HG03565 (cell line): ENCODE data around the gene TPT1.
"Not testable (repeated sequence)": the region's sequence is repeated elsewhere in the genome, so short reads cannot be mapped to it uniquely, and the experiment has no call there.

ENCODE experiments used
- ATAC-seq: cut with Tn5 transposase; IDR thresholded peaks from one replicate; pipeline ENCODE4 v1.9.1; 2021; ENCODE audit warnings: mild to moderate bottlenecking, moderate library complexity; ENCODE audit not compliant: unreplicated experiment

TPT1 gene

GRCh38 chr13:45368005-45368404 is 27.0 kb upstream of the TPT1 start:
- ATAC-seq = no peak

GRCh38 chr13:45367358-45367757 is 26.4 kb upstream of the TPT1 start:
- ATAC-seq = peak; percentile 92

GRCh38 chr13:45365558-45365885 is 24.5 kb upstream of the TPT1 start:
- ATAC-seq = no peak

GRCh38 chr13:45364876-45365557 is 24.0 kb upstream of the TPT1 start:
- ATAC-seq = no peak

GRCh38 chr13:45362939-45363338 is 22.0 kb upstream of the TPT1 start:
- no peak for ATAC-seq

- no peak for ATAC-seq
Observed at GRCh38 chr13:45361596-45362206, 20.7 kb upstream of the TPT1 start.

GRCh38 chr13:45356966-45357672 is 16.1 kb upstream of the TPT1 start:
- ATAC-seq = no peak

- ATAC-seq = no peak
Observed at GRCh38 chr13:45353895-45354294, 12.9 kb upstream of the TPT1 start.

- no peak for ATAC-seq
Observed at GRCh38 chr13:45352031-45352430, 11.0 kb upstream of the TPT1 start.

- no peak for ATAC-seq
Observed at GRCh38 chr13:45350152-45350551, 9.2 kb upstream of the TPT1 start.

- ATAC-seq = no peak
Observed at GRCh38 chr13:45349438-45349837, 8.5 kb upstream of the TPT1 start.

- ATAC-seq = not testable (repeated sequence)
Observed at GRCh38 chr13:45344064-45344463, 3.1 kb upstream of the TPT1 start.

GRCh38 chr13:45343102-45343501 is 2.1 kb upstream of the TPT1 start:
- not testable (repeated sequence) for ATAC-seq

GRCh38 chr13:45342668-45343067 is 1.7 kb upstream of the TPT1 start:
- not testable (repeated sequence) for ATAC-seq

GRCh38 chr13:45341799-45342500 is 967 bp upstream of the TPT1 start:
- ATAC-seq = no peak

GRCh38 chr13:45340422-45341033 is 455 bp downstream of the TPT1 start:
- ATAC-seq = peak; percentile 26

GRCh38 chr13:45339867-45340266 is 1.1 kb downstream of the TPT1 start:
- no peak for ATAC-seq

- ATAC-seq = no peak
Observed at GRCh38 chr13:45339399-45339798, 1.6 kb downstream of the TPT1 start.

GRCh38 chr13:45337803-45338202 is 3.2 kb downstream of the TPT1 start:
- ATAC-seq = no peak

- ATAC-seq = no peak
Observed at GRCh38 chr13:45337395-45337794, 3.6 kb downstream of the TPT1 start.
